ENCODE results near the gene LRMDA. TPM values are rescaled to one million over a fixed set of nuclear protein-coding genes. Genes with fewer than 3 reads are reported as not detected.

LRMDA gene
- total and polyA plus RNA-seq, 2 of the 4 experiments (the other 2 are of a cell fraction) = 0.07 TPM; not detected in 1

GRCh38 chr10:76160446-76161300, 729.2 kb downstream of the LRMDA start:
- intact Hi-C loops (cut with micrococcal nuclease) (no loop called here), in situ Hi-C loops (cut with MboI; ENCODE audit: low sequenced_read_pairs) (no loop called here), dilution Hi-C loops (cut with HindIII; ENCODE audit: low sequenced_read_pairs, unreplicated experiment) (no loop called here)
- no peaks in the 10 kb centered on the region for H3K79me1 ChIP-seq (ENCODE audit: low read depth in 1 of 2, low read length in 2 of 2)
- no peak overlapping the region for H3K23ac ChIP-seq (ENCODE audit: low read depth, low read length)
- H4K20me1 ChIP-seq (ENCODE audit: insufficient read depth, low read length) = no peaks in the 10 kb centered on the region
- H4K8ac ChIP-seq (ENCODE audit: low read depth in 2 of 2, low read length in 2 of 2) = no peak overlapping the region
- H3K18ac ChIP-seq (ENCODE audit: low read depth, low read length) = no peak overlapping the region
- H3K9ac ChIP-seq (ENCODE audit: low read depth, low read length) = no peak overlapping the region
- H3K9me3 ChIP-seq (ENCODE audit: control insufficient read depth, insufficient read depth, low read length) = peaks cover 2% of the 10 kb centered on the region; the same call in 1 of the 2 replicates
- POLR2A ChIA-PET (ENCODE audit: unreplicated experiment) = no interaction called here
- H3K4ac ChIP-seq (ENCODE audit: low read depth, low read length) = no peak overlapping the region
- no peak overlapping the region for H2BK15ac ChIP-seq (ENCODE audit: low read depth, low read length)
- peaks cover 17% of the 10 kb centered on the region for H3K27me3 ChIP-seq (ENCODE audit: control insufficient read depth, insufficient read depth, low read length)
- H4K91ac ChIP-seq (ENCODE audit: insufficient read depth, low read depth, low read length) = no peak overlapping the region
- CTCF ChIA-PET = no interaction called here
- no peak overlapping the region for H2BK5ac ChIP-seq (ENCODE audit: low read depth, low read length, poor library complexity, severe bottlenecking)
- no peak overlapping the region for H3K4me3 ChIP-seq (ENCODE audit: insufficient read depth, low read depth, low read length)
- no peak overlapping the region for H3K14ac ChIP-seq (replicated peaks; ENCODE audit: low read depth, low read length)
- no peak overlapping the region for H3K4me2 ChIP-seq (ENCODE audit: low read depth, low read length)
- H2AK5ac ChIP-seq (ENCODE audit: low read depth, low read length) = no peak overlapping the region
- WGBS, 2 experiments (ENCODE audit: extremely low coverage in 2 of 2, insufficient read length in 1 of 2) = no CpG with 5 or more reads among the region's 12 CpGs
- H4K5ac ChIP-seq (ENCODE audit: low read depth, low read length) = no peak overlapping the region
- H3K9me1 ChIP-seq (ENCODE audit: insufficient read depth, low read length) = no peaks in the 10 kb centered on the region
- H3K36me3 ChIP-seq (ENCODE audit: control insufficient read depth, insufficient read depth, low read length) = no peaks in the 10 kb centered on the region
- no peaks in the 10 kb centered on the region for H3K4me1 ChIP-seq (ENCODE audit: control insufficient read depth, insufficient read depth, low read length)
- H3K56ac ChIP-seq (ENCODE audit: extremely low read depth, insufficient read depth, low read length) = no peak overlapping the region
- no peak overlapping the region for H2BK120ac ChIP-seq (ENCODE audit: low read depth, low read length)
- ATAC-seq (ENCODE audit: low read depth) (no peak), DNase-seq (no peak)
- BruUV-seq (replicated peaks) = no TSS peak
- no peak overlapping the region for H2AK9ac ChIP-seq (replicated peaks; ENCODE audit: low read depth, low read length, poor library complexity)
- no peak overlapping the region for H2BK20ac ChIP-seq (ENCODE audit: low read depth, low read length)
- H3K27ac ChIP-seq (ENCODE audit: insufficient read depth, low read length) = no peak overlapping the region
- no peak overlapping the region for H2AFZ ChIP-seq (replicated peaks; ENCODE audit: low read length, poor library complexity)
- TF ChIP-seq, protein P1, sequence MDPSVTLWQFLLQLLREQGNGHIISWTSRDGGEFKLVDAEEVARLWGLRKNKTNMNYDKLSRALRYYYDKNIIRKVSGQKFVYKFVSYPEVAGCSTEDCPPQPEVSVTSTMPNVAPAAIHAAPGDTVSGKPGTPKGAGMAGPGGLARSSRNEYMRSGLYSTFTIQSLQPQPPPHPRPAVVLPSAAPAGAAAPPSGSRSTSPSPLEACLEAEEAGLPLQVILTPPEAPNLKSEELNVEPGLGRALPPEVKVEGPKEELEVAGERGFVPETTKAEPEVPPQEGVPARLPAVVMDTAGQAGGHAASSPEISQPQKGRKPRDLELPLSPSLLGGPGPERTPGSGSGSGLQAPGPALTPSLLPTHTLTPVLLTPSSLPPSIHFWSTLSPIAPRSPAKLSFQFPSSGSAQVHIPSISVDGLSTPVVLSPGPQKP (IDR thresholded peaks at IDR 0.05; ENCODE audit: borderline replicate concordance, low read depth, low read length) = no peak
- TF ChIP-seq MXI1 (IDR thresholded peaks at IDR 0.05; ENCODE audit: borderline replicate concordance, low read depth, low read length) (no peak), NFE2L2 (IDR thresholded peaks at IDR 0.05; ENCODE audit: low read depth, low read length) (no peak), RCOR1 (IDR thresholded peaks at IDR 0.05; ENCODE audit: insufficient replicate concordance, low read length) (no peak), MAZ (IDR thresholded peaks at IDR 0.05; ENCODE audit: borderline replicate concordance, low read depth, low read length) (no peak), SMC3 (IDR thresholded peaks at IDR 0.05; ENCODE audit: low read depth, low read length) (no peak), CTCF (conservative IDR thresholded peaks at IDR 0.05; ENCODE audit: low read depth, low read length) (no peak), CEBPB (IDR thresholded peaks at IDR 0.05; ENCODE audit: low read depth, low read length) (no peak), RFX5 (IDR thresholded peaks at IDR 0.05; ENCODE audit: low read depth, low read length) (no peak), FOS (IDR thresholded peaks at IDR 0.05; ENCODE audit: low read depth, low read length) (no peak), CHD1 (IDR thresholded peaks at IDR 0.05; ENCODE audit: low read depth, low read length) (no peak), USF2 (IDR thresholded peaks at IDR 0.05; ENCODE audit: low read depth, low read length) (no peak), RAD21 (IDR thresholded peaks at IDR 0.05; ENCODE audit: low read length) (no peak), POLR2A (IDR thresholded peaks at IDR 0.05; ENCODE audit: low read depth, low read length) (no peak), MAFK (IDR thresholded peaks at IDR 0.05; ENCODE audit: low read depth, low read length) (no peak)

All from IMR-90 (cell line).